Renal pelvis (tissue), 4 donors: ENCODE data around the gene DSCAM. TPM values are rescaled to one million over a fixed set of nuclear protein-coding genes. Genes with fewer than 3 reads are reported as not detected.

Experiments used
- DNase-seq: peaks from one replicate; pipeline ENCODE4 v3.0.0-alpha.2; 2013
- polyA plus RNA-seq, 3 donors: library from polyadenylated mRNA; unstranded; fragments of 120-200 nt; gene quantifications; one replicate each; pipeline ENCODE4 v1.2.1, GENCODE V29; 2013; ENCODE audit not compliant: insufficient read length in 3 of 3

DSCAM gene
- polyA plus RNA-seq, 3 donors, result 0.07 to 0.13 (median 0.08) TPM

- no peak for DNase-seq
Measured at GRCh38 chr21:40662889-40663288, 184.1 kb downstream of the DSCAM start.

- DNase-seq, result no peak
Measured at GRCh38 chr21:40660461-40660860, 186.5 kb downstream of the DSCAM start.

GRCh38 chr21:40658311-40658710, 188.6 kb downstream of the DSCAM start:
- no peak for DNase-seq

- DNase-seq, result no peak
Measured at GRCh38 chr21:40652436-40652835, 194.5 kb downstream of the DSCAM start.

- DNase-seq, result no peak
Measured at GRCh38 chr21:40647706-40648105, 199.3 kb downstream of the DSCAM start.

- no peak for DNase-seq
Measured at GRCh38 chr21:40646651-40647050, 200.3 kb downstream of the DSCAM start.

GRCh38 chr21:40641042-40641441, 205.9 kb downstream of the DSCAM start:
- DNase-seq, result no peak

GRCh38 chr21:40640266-40640789, 206.6 kb downstream of the DSCAM start:
- no peak for DNase-seq

GRCh38 chr21:40639616-40640194, 207.3 kb downstream of the DSCAM start:
- no peak for DNase-seq

GRCh38 chr21:40638466-40639251, 208.3 kb downstream of the DSCAM start:
- no peak for DNase-seq

GRCh38 chr21:40636026-40636425, 210.9 kb downstream of the DSCAM start:
- no peak for DNase-seq

GRCh38 chr21:40635391-40635790, 211.6 kb downstream of the DSCAM start:
- no peak for DNase-seq

GRCh38 chr21:40634141-40634540, 212.8 kb downstream of the DSCAM start:
- DNase-seq, result no peak

- no peak for DNase-seq
Measured at GRCh38 chr21:40633048-40633447, 213.9 kb downstream of the DSCAM start.

GRCh38 chr21:40631211-40631610, 215.7 kb downstream of the DSCAM start:
- no peak for DNase-seq

GRCh38 chr21:40625991-40626390, 221.0 kb downstream of the DSCAM start:
- no peak for DNase-seq

- no peak for DNase-seq
Measured at GRCh38 chr21:40623528-40623927, 223.4 kb downstream of the DSCAM start.

GRCh38 chr21:40622531-40622930, 224.4 kb downstream of the DSCAM start:
- DNase-seq, result no peak

- no peak for DNase-seq
Measured at GRCh38 chr21:40620386-40621145, 226.4 kb downstream of the DSCAM start.

- no peak for DNase-seq
Measured at GRCh38 chr21:40618191-40618973, 228.6 kb downstream of the DSCAM start.

- DNase-seq, result no peak
Measured at GRCh38 chr21:40616377-40616704, 230.6 kb downstream of the DSCAM start.
